AG04450 (cell line): ENCODE measurements around the gene ENTREP1. TPM values are rescaled to one million over a fixed set of nuclear protein-coding genes. Genes with fewer than 3 reads are reported as not detected.

Experiments
- CTCF ChIA-PET: fragments of 300-600, 350-600 bp; formaldehyde crosslinking; extraction: SDS; loops from one replicate; lab custom pipeline; 2022; ENCODE audit warnings: antibody characterized with exemption, inconsistent platforms; lab: Charles Lee
- POLR2A ChIA-PET: fragments of 350-600 bp; formaldehyde crosslinking; extraction: SDS; loops from one replicate; lab custom pipeline; 2021; ENCODE audit warnings: antibody characterized with exemption, inconsistent platforms; lab: Yijun Ruan, JAX
- DNase-seq: peaks from one replicate; pipeline ENCODE4 v3.0.0-alpha.2; 2011; ENCODE audit warnings: low read depth, low spot score
- H3K27ac ChIP-seq: one replicate; pipeline ENCODE4 v1.5.1; 2012; ENCODE audit warnings: low read depth, low read length, control low read depth
- H3K27me3 ChIP-seq: one replicate; pipeline ENCODE4 v1.6.0; 2012; ENCODE audit warnings: low read length; ENCODE audit not compliant: control insufficient read depth, insufficient read depth
- H3K4me3 ChIP-seq: 2 replicates; pipeline ENCODE4 v1.5.1; 2011; ENCODE audit warnings: mild to moderate bottlenecking, low read depth, low read length, control low read depth
- H3K9me3 ChIP-seq: 2 replicates; pipeline ENCODE4 v1.5.1; 2012; ENCODE audit warnings: low read length; ENCODE audit not compliant: control insufficient read depth, insufficient read depth
- polyA minus RNA-seq: library from RNA; depleted of rRNA, polyadenylated mRNA; stranded (reverse); fragments of >200 nt; gene quantifications from 2 replicates; pipeline ENCODE4 v1.2.3, GENCODE V29; 2011; rRNA and poly(A)+ RNA removed
- polyA plus RNA-seq: library from polyadenylated mRNA; depleted of rRNA; stranded (reverse); fragments of >200 nt; gene quantifications from 2 replicates; pipeline ENCODE4 v1.2.3, GENCODE V29; 2011; rRNA removed
- TF ChIP-seq, protein P1 (sequence below): IDR thresholded peaks from 2 replicates; pipeline ENCODE4 v1.5.1; 2011; ENCODE audit warnings: low read depth, low read length, control low read depth, inconsistent platforms

The ENTREP1 gene, protein sequence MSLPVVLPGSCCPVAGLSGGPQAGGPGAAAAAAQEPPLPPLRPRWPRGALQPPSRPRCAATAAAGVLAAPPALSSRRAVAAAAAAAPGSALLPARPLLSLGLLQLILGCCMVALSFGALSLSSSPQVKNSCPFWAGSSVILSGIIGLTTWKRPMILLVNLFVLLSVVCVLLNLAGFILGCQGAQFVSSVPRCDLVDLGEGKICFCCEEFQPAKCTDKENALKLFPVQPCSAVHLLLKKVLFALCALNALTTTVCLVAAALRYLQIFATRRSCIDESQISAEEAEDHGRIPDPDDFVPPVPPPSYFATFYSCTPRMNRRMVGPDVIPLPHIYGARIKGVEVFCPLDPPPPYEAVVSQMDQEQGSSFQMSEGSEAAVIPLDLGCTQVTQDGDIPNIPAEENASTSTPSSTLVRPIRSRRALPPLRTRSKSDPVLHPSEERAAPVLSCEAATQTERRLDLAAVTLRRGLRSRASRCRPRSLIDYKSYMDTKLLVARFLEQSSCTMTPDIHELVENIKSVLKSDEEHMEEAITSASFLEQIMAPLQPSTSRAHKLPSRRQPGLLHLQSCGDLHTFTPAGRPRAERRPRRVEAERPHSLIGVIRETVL
- polyA plus RNA-seq = not detected in 2 replicates
- polyA minus RNA-seq = not detected in 2 replicates

DNA sequence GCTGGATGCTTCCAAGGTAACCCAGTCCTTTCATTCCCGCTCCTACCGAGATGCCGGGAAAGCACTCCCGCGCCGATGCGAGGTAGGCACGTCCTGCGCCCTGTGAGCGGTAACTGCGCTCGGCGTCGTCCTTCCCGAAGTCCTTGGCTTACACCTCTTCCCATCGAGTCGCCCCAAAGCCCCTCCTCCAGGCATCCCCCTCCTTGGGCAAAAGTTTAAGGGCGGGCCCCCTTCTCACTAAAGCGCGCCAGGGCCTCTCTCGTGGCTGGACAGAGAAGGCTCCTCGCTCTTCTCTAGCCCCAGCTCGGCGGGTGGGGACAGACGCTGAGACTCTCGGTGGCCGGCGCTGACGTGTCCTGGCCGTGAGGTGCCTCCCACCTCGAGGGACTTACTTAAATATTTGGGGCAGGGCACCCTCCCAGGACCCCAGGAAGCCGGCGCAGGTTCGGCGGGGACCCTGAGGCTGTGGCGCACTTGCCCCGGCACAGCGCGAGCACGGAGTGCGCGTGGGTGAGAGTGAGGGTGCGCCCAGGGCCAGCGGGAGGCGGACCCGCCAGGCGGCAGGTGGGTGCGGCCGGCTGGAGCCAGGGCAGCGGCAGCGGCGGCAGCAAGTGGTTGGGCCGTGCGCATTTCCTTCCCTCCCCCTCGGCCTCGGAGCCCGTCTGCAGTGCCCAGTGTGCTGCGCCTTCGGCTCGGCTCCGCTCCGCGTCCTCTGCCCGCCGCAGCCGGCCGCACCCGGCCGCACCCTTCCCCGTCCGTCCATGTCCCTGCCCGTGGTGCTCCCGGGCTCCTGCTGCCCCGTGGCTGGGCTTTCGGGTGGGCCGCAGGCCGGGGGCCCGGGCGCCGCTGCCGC is at the start of gene ENTREP1:
TSS of gene ENTREP1 (plus strand) at position 667 of the 853 bp plus-strand sequence. CDS start at position 762, 95 bp downstream.
- no peak within 1 kb of the TSS for H3K27ac ChIP-seq
- peaks cover 46% of the 10 kb centered on the region for H3K27me3 ChIP-seq
- H3K4me3 ChIP-seq = peak within 1 kb of the TSS; percentile 42
- H3K9me3 ChIP-seq = no peaks in the 10 kb centered on the region
- POLR2A ChIA-PET = no interaction called here
- CTCF ChIA-PET = no interaction called here
- no peak for DNase-seq
- TF ChIP-seq, protein P1, sequence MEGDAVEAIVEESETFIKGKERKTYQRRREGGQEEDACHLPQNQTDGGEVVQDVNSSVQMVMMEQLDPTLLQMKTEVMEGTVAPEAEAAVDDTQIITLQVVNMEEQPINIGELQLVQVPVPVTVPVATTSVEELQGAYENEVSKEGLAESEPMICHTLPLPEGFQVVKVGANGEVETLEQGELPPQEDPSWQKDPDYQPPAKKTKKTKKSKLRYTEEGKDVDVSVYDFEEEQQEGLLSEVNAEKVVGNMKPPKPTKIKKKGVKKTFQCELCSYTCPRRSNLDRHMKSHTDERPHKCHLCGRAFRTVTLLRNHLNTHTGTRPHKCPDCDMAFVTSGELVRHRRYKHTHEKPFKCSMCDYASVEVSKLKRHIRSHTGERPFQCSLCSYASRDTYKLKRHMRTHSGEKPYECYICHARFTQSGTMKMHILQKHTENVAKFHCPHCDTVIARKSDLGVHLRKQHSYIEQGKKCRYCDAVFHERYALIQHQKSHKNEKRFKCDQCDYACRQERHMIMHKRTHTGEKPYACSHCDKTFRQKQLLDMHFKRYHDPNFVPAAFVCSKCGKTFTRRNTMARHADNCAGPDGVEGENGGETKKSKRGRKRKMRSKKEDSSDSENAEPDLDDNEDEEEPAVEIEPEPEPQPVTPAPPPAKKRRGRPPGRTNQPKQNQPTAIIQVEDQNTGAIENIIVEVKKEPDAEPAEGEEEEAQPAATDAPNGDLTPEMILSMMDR = no peak

GRCh38 chr9:69276775-69277174 is 48.2 kb upstream of the ENTREP1 start:
- no peak for DNase-seq
- TF ChIP-seq, protein P1 = no peak
- no peak overlapping the region for H3K4me3 ChIP-seq
- H3K27ac ChIP-seq = no peak overlapping the region
- ChIA-PET POLR2A (no interaction called here), CTCF (no interaction called here)
- H3K9me3 ChIP-seq = no peaks in the 10 kb centered on the region
- H3K27me3 ChIP-seq = no peaks in the 10 kb centered on the region

DNA sequence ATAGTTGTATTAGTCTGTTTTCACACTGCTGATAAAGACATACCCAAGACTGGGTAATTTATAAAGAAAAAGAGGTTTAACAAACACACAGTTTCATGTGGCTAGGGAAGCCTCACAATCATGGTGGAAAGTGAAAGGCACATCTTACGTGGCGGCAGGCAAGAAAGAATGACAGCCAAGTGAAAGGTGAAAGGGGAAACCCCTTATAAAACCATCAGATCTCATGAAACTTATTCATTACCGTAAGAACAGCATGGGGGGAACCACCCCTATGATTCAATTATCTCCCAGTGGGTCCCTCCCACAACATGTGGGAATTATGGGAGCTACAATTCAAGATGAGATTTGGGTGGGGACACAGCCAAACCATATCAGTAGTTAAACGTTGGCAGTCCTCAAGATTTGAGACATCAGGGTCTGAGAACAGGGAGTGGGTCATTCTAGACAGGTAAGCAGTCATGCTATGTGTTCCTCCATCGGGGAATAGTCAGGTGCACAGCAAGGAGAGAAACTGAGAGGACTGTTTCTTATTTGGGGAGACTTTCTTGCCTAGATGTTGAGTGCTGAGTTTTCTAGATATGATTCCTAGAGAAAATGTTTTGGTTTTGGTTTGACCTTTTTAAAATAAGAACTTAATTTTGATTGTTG is 45.8 kb upstream of the ENTREP1 start:
- ChIA-PET CTCF (no interaction called here), POLR2A (no interaction called here)
- TF ChIP-seq, protein P1 = no peak
- Histone ChIP-seq H3K4me3 (no peak overlapping the region), H3K9me3 (no peaks in the 10 kb centered on the region), H3K27ac (no peak overlapping the region), H3K27me3 (no peaks in the 10 kb centered on the region)
- no peak for DNase-seq

DNA sequence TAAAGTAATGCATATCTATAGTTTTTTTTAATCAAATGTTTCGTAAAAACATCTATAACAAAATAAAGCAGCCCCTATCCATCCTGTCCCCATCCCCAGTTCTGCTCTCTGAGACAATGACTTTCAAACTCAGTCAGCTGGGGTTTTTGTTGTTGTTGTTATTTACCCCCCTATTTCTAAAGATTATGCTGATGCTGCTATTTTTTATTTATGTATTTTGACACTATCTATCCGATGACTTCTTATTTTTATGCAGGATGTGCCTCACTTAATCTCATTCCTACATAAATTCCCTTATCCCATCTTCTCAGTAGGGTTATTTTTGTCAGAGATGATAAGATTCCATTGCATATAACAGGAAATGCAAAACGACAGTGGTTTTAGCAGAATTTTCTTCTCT is 45.3 kb upstream of the ENTREP1 start:
- Histone ChIP-seq H3K4me3 (no peak overlapping the region), H3K27me3 (no peaks in the 10 kb centered on the region), H3K9me3 (no peaks in the 10 kb centered on the region), H3K27ac (no peak overlapping the region)
- TF ChIP-seq, protein P1 = no peak
- ChIA-PET CTCF (no interaction called here), POLR2A (no interaction called here)
- no peak for DNase-seq
